GM13977 (cell line): ENCODE measurements around the gene SUSD3.

Source experiments
- DNase-seq: peaks from one replicate; pipeline ENCODE4 v3.0.0; 2012; ENCODE audit warnings: low spot score
- CTCF ChIP-seq: IDR thresholded peaks from 2 replicates; pipeline ENCODE4 v1.5.1; 2012; ENCODE audit warnings: mild to moderate bottlenecking, control low read depth; ENCODE audit not compliant: insufficient read depth; ENCODE audit errors: extremely low read depth, missing control alignments
- in situ Hi-C: fragments of 300-500 bp; cut with MboI; formaldehyde crosslinking; loops from one replicate; pipeline ENCODE4 v1.12.0; 2022; ENCODE audit warnings: low sequenced_read_pairs, low pct_unique_long_range_greater_than_20kb, mixed read lengths, inconsistent platforms; ENCODE audit not compliant: unreplicated experiment

Gene SUSD3

GRCh38 chr9:93110311-93110855 is 51.9 kb downstream of the SUSD3 start:
- in situ Hi-C loops, result no loop called here
- no peak for TF ChIP-seq CTCF
- DNase-seq, result no peak

- in situ Hi-C loops, result no loop called here
- TF ChIP-seq CTCF, result no peak
- DNase-seq, result no peak
Observed at GRCh38 chr9:93111001-93111370, 52.5 kb downstream of the SUSD3 start.

GRCh38 chr9:93111371-93112115 is 53.0 kb downstream of the SUSD3 start:
- TF ChIP-seq CTCF, result no peak
- in situ Hi-C loops, result no loop called here
- no peak for DNase-seq

- no peak for DNase-seq
- in situ Hi-C loops, result no loop called here
- TF ChIP-seq CTCF, result no peak
Observed at GRCh38 chr9:93112116-93112863, 53.8 kb downstream of the SUSD3 start.

GRCh38 chr9:93112864-93113389 is 54.4 kb downstream of the SUSD3 start:
- in situ Hi-C loops, result no loop called here
- TF ChIP-seq CTCF, result no peak
- DNase-seq, result no peak

GRCh38 chr9:93114169-93114983 is 55.9 kb downstream of the SUSD3 start:
- no peak for DNase-seq
- no peak for TF ChIP-seq CTCF
- in situ Hi-C loops, result no loop called here
